KOPT-K1 (cell line): Measurements from ENCODE around the gene BACE1-AS.
"Not testable (repeated sequence)": the region's sequence is repeated elsewhere in the genome, so short reads cannot be mapped to it uniquely, and the experiment has no call there.

ENCODE experiments used
- H3K27ac ChIP-seq: fragments of 200-600 bp; sonication (generic); 2 replicates; pipeline ENCODE4 v1.5.1; 2016; ENCODE audit warnings: antibody characterized with exemption, mild to moderate bottlenecking, low read depth, low read length; ENCODE audit not compliant: poor library complexity, severe bottlenecking
- H3K36me3 ChIP-seq: fragments of 200-600 bp; sonication (generic); 2 replicates; pipeline ENCODE4 v1.5.1; 2017; ENCODE audit warnings: antibody characterized with exemption, mild to moderate bottlenecking, low read length, moderate library complexity; ENCODE audit not compliant: insufficient read depth
- H3K9me3 ChIP-seq: fragments of 200-600 bp; sonication (generic); 2 replicates; pipeline ENCODE4 v1.5.1; 2017; ENCODE audit warnings: antibody characterized with exemption, low read length, mild to moderate bottlenecking; ENCODE audit not compliant: insufficient read depth, poor library complexity, severe bottlenecking

Gene BACE1-AS

GRCh38 chr11:117302228-117302627, 11.1 kb downstream of the BACE1-AS start:
- Histone ChIP-seq H3K9me3 (no peaks in the 10 kb centered on the region), H3K27ac (no peak overlapping the region), H3K36me3 (no peaks in the 10 kb centered on the region)

GRCh38 chr11:117303101-117303500, 12.0 kb downstream of the BACE1-AS start:
- Histone ChIP-seq H3K36me3 (no peaks in the 10 kb centered on the region), H3K27ac (no peak overlapping the region), H3K9me3 (no peaks in the 10 kb centered on the region)

GRCh38 chr11:117303646-117304315, 12.6 kb downstream of the BACE1-AS start:
- Histone ChIP-seq H3K9me3 (no peaks in the 10 kb centered on the region), H3K27ac (no peak overlapping the region), H3K36me3 (no peaks in the 10 kb centered on the region)

GRCh38 chr11:117305145-117305544, 14.0 kb downstream of the BACE1-AS start:
- Histone ChIP-seq H3K27ac (no peak overlapping the region), H3K36me3 (no peaks in the 10 kb centered on the region), H3K9me3 (no peaks in the 10 kb centered on the region)

- Histone ChIP-seq H3K27ac (no peak overlapping the region), H3K36me3 (no peaks in the 10 kb centered on the region), H3K9me3 (no peaks in the 10 kb centered on the region)
These were observed 18.2 kb downstream of the BACE1-AS start for GRCh38 chr11:117309310-117309709.

GRCh38 chr11:117313091-117313490, 21.9 kb downstream of the BACE1-AS start:
- Histone ChIP-seq H3K36me3 (no peaks in the 10 kb centered on the region), H3K9me3 (no peaks in the 10 kb centered on the region), H3K27ac (no peak overlapping the region)

GRCh38 chr11:117313828-117314768, 23.0 kb downstream of the BACE1-AS start:
- Histone ChIP-seq H3K9me3 (no peaks in the 10 kb centered on the region), H3K27ac (no peak overlapping the region), H3K36me3 (no peaks in the 10 kb centered on the region)

- Histone ChIP-seq H3K27ac (no peak overlapping the region), H3K9me3 (no peaks in the 10 kb centered on the region)
These were observed 23.7 kb downstream of the BACE1-AS start for GRCh38 chr11:117314840-117315239.

GRCh38 chr11:117315285-117316196, 24.4 kb downstream of the BACE1-AS start:
- H3K36me3 ChIP-seq = no peaks in the 10 kb centered on the region
- no peak overlapping the region for H3K27ac ChIP-seq
- H3K9me3 ChIP-seq = no peaks in the 10 kb centered on the region

More at GRCh38 chr11:117314840-117315239, 23.7 kb downstream of the BACE1-AS start:
- no peaks in the 10 kb centered on the region for H3K36me3 ChIP-seq

- no peaks in the 10 kb centered on the region for H3K36me3 ChIP-seq
- H3K9me3 ChIP-seq = no peaks in the 10 kb centered on the region
- H3K27ac ChIP-seq = no peak within 1 kb of the TSS
These were observed 25.2 kb downstream of the BACE1-AS start, which contains the start of gene BACE1 for GRCh38 chr11:117316197-117316961. TSS of gene BACE1 (minus strand) at chr11:117316256. CDS start at chr11:117315795, 461 bp downstream.

GRCh38 chr11:117318738-117319137, 27.6 kb downstream of the BACE1-AS start:
- Histone ChIP-seq H3K36me3 (no peaks in the 10 kb centered on the region), H3K9me3 (no peaks in the 10 kb centered on the region), H3K27ac (no peak overlapping the region)

- Histone ChIP-seq H3K9me3 (no peaks in the 10 kb centered on the region), H3K36me3 (no peaks in the 10 kb centered on the region), H3K27ac (no peak overlapping the region)
These were observed 28.2 kb downstream of the BACE1-AS start for GRCh38 chr11:117319214-117319840.

- H3K9me3 ChIP-seq, H3K36me3 ChIP-seq, H3K27ac ChIP-seq: not testable (repeated sequence)
These were observed 36.1 kb downstream of the BACE1-AS start for GRCh38 chr11:117327255-117327566.
